T-helper 1 cell treated with Interleukin-12 subunit alpha and Interleukin-12 subunit beta and Interleukin-4 antibody, amounts not matched to agents 30 μg/mL and 1 μg/mL, for 36 hours (primary cell): ENCODE results near the gene ELAC1.
"Not testable (repeated sequence)": the region's sequence is repeated elsewhere in the genome, so short reads cannot be mapped to it uniquely, and the experiment has no call there.

Source experiments
- H3K27ac Mint-ChIP-seq: one replicate; pipeline ENCODE4 v1.8.0; 2021; ENCODE audit warnings: mild to moderate bottlenecking, mixed read lengths
- H3K27me3 Mint-ChIP-seq: one replicate; pipeline ENCODE4 v1.8.0; 2021; ENCODE audit warnings: low read depth, mixed read lengths
- H3K36me3 Mint-ChIP-seq: one replicate; pipeline ENCODE4 v1.8.0; 2021; ENCODE audit warnings: low read depth, mixed read lengths
- H3K4me1 Mint-ChIP-seq: one replicate; pipeline ENCODE4 v1.8.0; 2021; ENCODE audit warnings: low read depth, mixed read lengths
- H3K4me3 Mint-ChIP-seq: one replicate; pipeline ENCODE4 v1.8.0; 2021; ENCODE audit warnings: mild to moderate bottlenecking, moderate library complexity, mixed read lengths
- H3K9me3 Mint-ChIP-seq: one replicate; pipeline ENCODE4 v1.8.0; 2021; ENCODE audit warnings: mixed read lengths

The ELAC1 gene

DNA sequence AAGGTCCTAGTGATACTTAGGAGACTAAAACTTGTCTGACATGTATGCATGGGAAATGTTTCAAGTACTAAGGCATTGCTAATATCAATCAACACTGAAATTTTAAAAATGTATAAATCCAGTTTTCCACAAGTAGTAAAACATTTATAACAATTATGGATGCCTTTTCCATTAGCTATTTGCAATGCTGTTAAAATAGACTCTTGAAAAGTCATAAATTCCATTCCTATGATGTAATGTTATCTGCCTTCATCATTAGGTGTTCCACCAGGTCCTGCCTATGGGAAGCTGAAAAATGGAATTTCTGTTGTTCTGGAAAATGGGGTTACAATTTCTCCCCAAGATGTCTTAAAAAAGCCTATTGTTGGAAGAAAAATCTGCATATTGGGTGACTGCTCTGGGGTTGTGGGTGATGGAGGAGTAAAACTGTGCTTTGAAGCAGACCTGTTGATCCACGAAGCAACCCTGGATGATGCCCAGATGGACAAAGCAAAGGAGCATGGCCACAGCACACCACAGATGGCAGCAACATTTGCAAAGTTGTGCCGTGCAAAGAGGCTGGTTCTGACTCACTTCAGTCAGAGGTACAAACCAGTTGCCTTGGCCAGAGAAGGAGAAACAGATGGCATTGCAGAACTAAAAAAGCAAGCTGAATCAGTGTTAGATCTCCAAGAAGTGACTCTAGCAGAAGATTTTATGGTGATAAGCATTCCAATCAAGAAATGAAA is 18.7 kb downstream of the ELAC1 start:
- no peaks in the 10 kb centered on the region for H3K27me3 Mint-ChIP-seq
- H3K36me3 Mint-ChIP-seq: peaks cover 5% of the 10 kb centered on the region
- no peak overlapping the region for H3K4me3 Mint-ChIP-seq
- no peaks in the 10 kb centered on the region for H3K4me1 Mint-ChIP-seq
- H3K27ac Mint-ChIP-seq: no peak overlapping the region
- H3K9me3 Mint-ChIP-seq: no peaks in the 10 kb centered on the region

DNA sequence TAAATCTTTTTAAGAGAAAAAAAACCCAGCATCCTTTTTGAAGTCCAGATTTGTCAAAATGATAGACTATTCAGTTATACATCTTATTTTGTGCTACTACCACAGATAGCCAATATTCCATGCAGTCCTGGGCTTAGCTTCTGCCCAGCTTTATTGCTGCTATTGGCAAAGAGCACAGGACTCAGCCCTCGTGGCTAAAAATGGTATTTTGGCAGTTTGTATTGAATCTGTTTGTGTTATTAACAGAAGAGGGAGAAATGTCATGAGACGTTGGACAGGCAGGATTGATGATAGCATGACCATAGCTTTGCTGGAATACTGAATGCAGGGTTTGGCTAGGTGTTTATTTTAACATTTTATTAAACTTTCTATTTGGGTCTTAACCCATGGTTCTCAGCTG is 19.4 kb downstream of the ELAC1 start:
- Mint-ChIP-seq H3K36me3 (peaks cover 4% of the 10 kb centered on the region), H3K4me3 (no peak overlapping the region), H3K4me1 (no peaks in the 10 kb centered on the region), H3K27me3 (no peaks in the 10 kb centered on the region), H3K27ac (no peak overlapping the region), H3K9me3 (no peaks in the 10 kb centered on the region)

DNA sequence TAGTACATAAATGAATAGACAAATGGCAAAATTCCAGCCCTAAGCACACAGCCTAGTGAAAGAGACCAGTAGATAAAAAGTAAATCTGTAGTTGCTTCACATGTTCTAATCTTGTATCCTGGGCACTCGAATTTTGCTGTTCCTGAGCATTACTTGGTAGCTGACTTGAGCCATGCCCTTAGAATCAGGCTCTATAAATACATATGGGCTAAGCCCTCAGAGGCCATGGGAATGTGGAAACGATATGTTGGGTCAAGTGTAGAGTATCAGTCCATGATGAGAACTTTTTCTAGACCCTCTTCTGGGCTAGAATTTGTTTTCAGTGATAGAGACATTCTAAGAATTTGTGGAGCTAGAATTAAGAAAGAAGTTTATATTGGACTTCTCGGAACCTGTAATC is 21.9 kb downstream of the ELAC1 start:
- Mint-ChIP-seq H3K27me3 (no peaks in the 10 kb centered on the region), H3K9me3 (no peaks in the 10 kb centered on the region), H3K4me3 (no peak overlapping the region), H3K36me3 (peaks cover 4% of the 10 kb centered on the region), H3K27ac (no peak overlapping the region), H3K4me1 (no peaks in the 10 kb centered on the region)

DNA sequence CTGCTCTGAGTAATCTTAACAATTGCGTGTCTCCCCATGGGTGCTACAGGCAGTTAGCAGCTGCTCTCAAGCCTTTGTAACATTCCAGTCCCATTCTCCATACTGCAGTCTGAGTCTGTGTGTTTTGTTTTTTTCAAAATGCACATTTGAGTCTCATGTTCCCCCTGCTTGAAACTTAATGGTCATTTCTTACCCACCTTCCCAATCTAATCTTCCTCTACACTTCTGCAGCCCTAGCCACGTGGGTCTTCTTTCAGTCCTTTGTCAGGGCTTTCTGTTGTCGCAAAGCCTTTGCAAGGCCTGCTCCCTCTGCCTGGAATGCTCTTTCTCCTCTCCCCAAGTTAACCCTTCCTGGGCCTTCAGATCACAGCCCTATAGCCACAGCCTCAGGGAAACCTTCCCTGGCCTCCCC is 24.5 kb downstream of the ELAC1 start:
- Mint-ChIP-seq H3K36me3 (no peaks in the 10 kb centered on the region), H3K4me1 (no peaks in the 10 kb centered on the region), H3K27me3 (no peaks in the 10 kb centered on the region), H3K9me3 (no peaks in the 10 kb centered on the region), H3K27ac (no peak overlapping the region), H3K4me3 (no peak overlapping the region)

DNA sequence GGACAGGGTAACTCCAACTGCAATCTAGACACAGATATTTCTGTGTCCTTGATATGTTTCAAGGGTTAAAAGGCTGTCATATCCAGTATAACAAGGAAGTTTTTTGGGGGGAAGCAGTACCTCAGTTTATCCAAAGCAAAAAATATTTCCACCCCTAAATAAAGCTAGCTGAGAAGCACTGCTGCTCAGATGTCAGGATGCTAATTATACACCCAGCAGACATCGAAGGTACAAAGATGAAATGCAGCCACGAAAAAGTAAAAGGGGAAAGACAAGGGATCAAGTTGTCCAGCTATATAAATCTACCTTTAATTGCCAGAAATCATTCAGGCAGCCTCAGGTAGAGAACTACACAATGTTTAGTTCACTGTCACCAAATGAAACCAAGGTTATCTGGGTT is 26.2 kb downstream of the ELAC1 start:
- H3K9me3 Mint-ChIP-seq: no peaks in the 10 kb centered on the region
- no peaks in the 10 kb centered on the region for H3K27me3 Mint-ChIP-seq
- H3K4me3 Mint-ChIP-seq: no peak overlapping the region
- no peaks in the 10 kb centered on the region for H3K36me3 Mint-ChIP-seq
- H3K27ac Mint-ChIP-seq: no peak overlapping the region
- H3K4me1 Mint-ChIP-seq: no peaks in the 10 kb centered on the region

DNA sequence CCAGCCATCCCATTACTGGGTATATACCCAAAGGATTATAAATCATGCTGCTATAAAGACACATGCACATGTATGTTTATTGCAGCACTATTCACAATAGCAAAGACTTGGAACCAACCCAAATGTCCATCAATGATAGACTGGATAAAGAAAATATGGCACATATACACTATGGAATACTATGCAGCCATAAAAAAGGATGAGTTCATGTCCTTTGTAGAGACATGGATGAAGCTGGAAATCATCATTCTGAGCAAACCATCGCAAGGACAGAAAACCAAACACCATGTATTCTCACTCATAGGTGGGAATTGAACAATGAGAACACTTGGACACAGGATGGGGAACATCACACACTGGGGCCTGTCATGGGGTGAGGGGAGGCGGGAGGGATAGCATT is 35.3 kb downstream of the ELAC1 start:
- not testable (repeated sequence) for H3K4me3 Mint-ChIP-seq, H3K27ac Mint-ChIP-seq, H3K4me1 Mint-ChIP-seq, H3K27me3 Mint-ChIP-seq, H3K9me3 Mint-ChIP-seq, H3K36me3 Mint-ChIP-seq

DNA sequence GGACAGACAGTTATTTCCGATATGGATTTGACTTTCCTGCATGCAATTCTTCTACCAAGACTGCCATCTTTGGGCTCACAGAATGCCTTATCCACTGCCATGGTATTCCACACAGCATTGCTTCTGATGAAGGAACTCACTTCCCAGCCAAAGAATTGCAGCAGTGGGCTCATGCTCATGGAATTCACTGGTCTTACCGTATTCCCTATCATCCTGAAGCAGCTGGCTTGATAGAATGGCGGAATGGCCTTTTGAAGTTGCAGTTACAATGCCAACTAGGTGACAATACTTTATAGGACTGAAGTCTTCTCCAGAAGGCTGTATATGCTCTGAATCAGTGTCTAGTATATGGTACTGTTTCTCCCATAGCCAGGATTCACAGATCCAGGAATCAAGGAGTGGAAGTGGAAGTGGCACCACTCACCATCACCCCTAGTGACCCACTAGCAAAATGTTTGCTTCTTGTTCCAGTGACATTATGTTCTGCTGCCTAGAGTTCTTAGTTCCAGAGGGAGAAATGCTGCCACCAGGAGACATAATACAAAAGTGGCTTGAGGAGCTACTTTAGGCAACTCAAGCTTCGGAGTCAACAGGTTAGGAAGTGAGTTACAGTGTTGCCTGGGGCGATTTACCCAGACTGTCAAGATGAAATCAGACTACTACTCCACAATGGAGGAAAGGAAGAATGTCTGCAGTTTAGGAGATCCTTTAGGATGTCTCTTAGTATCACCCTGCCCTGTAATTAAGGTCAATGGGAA is 38.4 kb downstream of the ELAC1 start:
- no peaks in the 10 kb centered on the region for H3K4me1 Mint-ChIP-seq
- no peak overlapping the region for H3K27ac Mint-ChIP-seq
- H3K27me3 Mint-ChIP-seq: no peaks in the 10 kb centered on the region
- H3K4me3 Mint-ChIP-seq: no peak overlapping the region
- H3K9me3 Mint-ChIP-seq: peaks cover 5% of the 10 kb centered on the region
- no peaks in the 10 kb centered on the region for H3K36me3 Mint-ChIP-seq

DNA sequence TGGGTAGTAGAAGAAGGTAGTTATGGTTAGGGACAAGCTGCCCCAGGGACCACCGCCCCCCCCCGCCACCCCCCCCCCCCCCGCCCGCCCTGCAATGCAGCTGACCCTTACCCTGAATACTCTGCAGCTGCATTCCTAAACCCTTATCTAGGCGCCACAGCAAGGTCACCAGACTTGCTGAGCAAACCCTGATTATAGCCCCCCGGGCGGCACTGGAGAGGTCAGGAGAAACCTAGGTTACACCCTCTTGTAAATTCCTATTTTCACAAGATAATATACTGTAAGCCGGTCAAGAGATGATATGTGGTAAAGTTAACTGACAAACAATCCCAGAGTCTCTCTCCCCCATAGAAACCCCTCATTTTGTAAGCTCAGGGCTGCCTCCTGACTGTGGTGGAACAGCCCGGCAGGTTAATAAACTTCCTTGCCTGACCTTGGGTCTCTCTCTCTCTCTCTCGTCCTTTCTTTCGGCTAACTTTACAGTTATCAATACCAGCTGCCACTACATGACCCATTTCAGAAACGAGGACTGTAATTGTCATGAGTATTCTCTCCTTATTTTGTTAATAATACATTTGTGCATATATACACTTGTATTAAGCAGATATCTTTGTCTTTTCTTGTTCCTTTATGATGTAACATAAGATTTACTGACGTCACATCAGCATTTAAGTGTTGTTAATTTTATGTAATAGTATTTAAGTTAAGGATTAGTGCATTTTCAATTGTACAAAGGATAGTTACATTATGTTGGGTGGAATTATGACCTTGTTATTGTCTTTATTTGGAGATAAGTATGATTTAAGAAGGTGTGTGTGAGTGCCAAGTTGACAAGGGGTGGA is 39.3 kb downstream of the ELAC1 start:
- H3K27me3 Mint-ChIP-seq: peaks cover 3% of the 10 kb centered on the region
- H3K36me3 Mint-ChIP-seq: no peaks in the 10 kb centered on the region
- peaks cover under 1% of the 10 kb centered on the region for H3K9me3 Mint-ChIP-seq
- H3K4me3 Mint-ChIP-seq: no peak overlapping the region
- no peak overlapping the region for H3K27ac Mint-ChIP-seq
- H3K4me1 Mint-ChIP-seq: no peaks in the 10 kb centered on the region

DNA sequence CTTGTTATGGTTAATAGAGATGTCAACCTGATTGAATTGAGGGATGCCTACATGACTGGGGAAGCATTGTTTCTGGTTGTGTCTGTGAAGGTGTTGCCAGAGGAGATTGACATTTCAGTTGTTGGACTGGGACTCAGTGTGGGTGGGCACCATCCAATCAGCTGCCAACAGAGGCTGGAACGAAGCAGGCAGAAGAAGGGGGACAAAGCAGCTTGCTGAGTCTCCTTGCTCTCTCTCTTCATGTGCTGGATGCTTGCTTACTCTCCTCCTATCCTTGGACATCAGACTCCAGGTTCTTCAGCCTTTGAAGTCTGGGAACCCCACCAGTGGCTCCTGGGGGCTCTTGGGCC is 39.9 kb downstream of the ELAC1 start:
- Mint-ChIP-seq H3K4me3 (no peak overlapping the region), H3K27ac (no peak overlapping the region), H3K9me3 (no peaks in the 10 kb centered on the region), H3K27me3 (peaks cover 3% of the 10 kb centered on the region), H3K36me3 (no peaks in the 10 kb centered on the region), H3K4me1 (no peaks in the 10 kb centered on the region)

DNA sequence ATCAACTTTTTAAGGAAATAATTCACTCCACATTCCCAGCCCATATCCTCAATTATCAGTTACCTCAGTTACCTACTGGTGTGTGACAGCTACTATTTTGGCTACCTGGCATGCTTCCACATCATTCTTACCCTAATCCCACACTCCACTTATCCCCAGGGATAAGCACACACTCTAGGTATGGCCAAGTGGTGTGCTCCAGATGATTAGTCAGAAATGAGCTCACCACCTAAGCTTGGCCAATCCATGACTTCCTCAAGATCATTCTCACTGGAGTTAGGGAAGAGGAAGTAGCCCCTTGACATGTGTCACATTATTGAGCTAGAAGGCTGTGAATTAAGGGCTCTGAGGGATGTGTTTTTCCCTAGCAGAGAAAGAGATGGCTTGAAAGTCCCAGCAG is 41.2 kb downstream of the ELAC1 start:
- Mint-ChIP-seq H3K27ac (no peak overlapping the region), H3K27me3 (peaks cover 3% of the 10 kb centered on the region), H3K4me3 (no peak overlapping the region), H3K36me3 (no peaks in the 10 kb centered on the region), H3K9me3 (no peaks in the 10 kb centered on the region), H3K4me1 (no peaks in the 10 kb centered on the region)

DNA sequence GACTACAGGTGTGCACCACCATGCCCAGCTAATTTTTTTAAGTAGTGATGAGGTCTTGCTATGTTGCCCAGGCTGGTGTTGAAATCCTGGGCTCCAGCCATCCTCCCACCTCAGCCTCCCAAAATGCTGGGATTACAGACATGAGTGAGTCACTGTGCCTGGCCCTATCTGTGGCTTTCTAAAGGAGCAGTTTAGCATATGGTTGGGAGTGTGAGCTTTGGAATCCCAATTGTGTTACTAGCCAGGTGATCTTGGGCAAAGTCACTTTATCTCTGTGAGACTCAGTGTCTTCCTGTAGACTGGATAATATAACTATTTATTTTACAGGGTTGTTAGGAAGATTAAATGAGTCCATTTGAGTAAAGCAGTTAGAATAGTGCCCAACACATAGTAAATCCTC is 42.4 kb downstream of the ELAC1 start:
- no peaks in the 10 kb centered on the region for H3K9me3 Mint-ChIP-seq
- no peak overlapping the region for H3K27ac Mint-ChIP-seq
- H3K36me3 Mint-ChIP-seq: no peaks in the 10 kb centered on the region
- no peaks in the 10 kb centered on the region for H3K4me1 Mint-ChIP-seq
- H3K4me3 Mint-ChIP-seq: no peak overlapping the region
- H3K27me3 Mint-ChIP-seq: peaks cover 3% of the 10 kb centered on the region

DNA sequence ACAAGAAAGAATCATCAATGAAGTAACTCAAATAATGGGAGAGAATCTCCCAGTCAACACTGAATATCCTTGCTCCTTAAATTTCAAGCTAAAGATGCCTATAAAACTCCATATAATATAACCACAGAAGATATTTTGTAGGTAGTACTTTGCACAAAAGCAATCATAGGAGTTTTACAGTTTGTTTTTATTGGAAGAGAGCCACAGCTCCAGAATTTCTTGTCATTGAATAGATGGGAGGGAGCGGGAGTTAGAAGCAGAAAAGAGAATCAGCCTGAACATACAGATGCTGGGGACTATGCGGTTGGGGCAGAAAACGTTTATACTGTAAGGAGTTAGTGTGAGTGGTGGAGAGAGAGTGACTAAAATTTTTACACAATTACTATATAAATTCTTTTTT is 43.9 kb downstream of the ELAC1 start:
- H3K36me3 Mint-ChIP-seq: no peaks in the 10 kb centered on the region
- peaks cover 3% of the 10 kb centered on the region for H3K27me3 Mint-ChIP-seq

DNA sequence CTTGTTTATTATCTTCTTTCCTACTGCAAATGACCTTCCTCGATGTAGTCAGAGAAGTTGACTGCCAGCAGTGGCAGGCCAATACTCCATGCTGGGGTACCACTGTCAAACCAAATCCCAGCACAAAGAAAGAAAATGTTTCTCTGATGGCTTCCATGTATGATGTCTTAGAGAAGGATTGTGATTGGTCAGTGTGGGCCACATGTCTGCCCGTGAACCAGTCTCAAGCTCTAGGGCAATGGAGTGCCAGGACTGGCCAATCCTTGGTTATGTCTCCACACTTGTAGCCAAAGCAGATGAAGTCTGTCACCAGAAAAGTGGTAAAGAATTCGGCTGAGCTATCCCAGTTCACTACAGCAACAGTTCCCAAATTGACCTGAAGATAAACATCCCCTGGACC is 44.6 kb downstream of the ELAC1 start:
- no peaks in the 10 kb centered on the region for H3K4me1 Mint-ChIP-seq
- no peaks in the 10 kb centered on the region for H3K9me3 Mint-ChIP-seq
- H3K27me3 Mint-ChIP-seq: peaks cover 3% of the 10 kb centered on the region
- no peak overlapping the region for H3K4me3 Mint-ChIP-seq
- no peak overlapping the region for H3K27ac Mint-ChIP-seq
- H3K36me3 Mint-ChIP-seq: no peaks in the 10 kb centered on the region

More for the DNA sequence above, 43.9 kb downstream of the ELAC1 start:
- no peaks in the 10 kb centered on the region for H3K4me1 Mint-ChIP-seq
- H3K27ac Mint-ChIP-seq: no peak overlapping the region
- H3K4me3 Mint-ChIP-seq: no peak overlapping the region
- H3K9me3 Mint-ChIP-seq: no peaks in the 10 kb centered on the region

DNA sequence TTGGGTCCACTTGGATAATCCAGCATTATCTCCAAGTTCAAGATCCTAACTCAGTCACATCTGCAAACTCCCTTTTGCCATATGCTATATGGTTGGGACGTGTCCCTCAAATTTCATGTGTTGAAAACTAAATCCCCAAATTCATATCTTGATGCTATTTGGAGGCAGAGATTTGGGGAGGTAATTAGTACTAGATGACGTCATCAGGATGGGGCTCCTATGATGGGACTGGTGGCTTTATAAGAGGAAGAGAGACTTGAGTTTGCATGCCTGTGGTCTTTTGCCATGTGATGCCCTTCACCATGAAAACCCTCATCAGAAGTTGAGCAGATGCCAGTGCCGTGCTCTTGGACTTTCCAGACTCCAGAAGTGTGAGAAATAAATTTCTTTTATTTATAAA is 45.4 kb downstream of the ELAC1 start:
- H3K27ac Mint-ChIP-seq: no peak overlapping the region

More for the DNA sequence above, 45.4 kb downstream of the ELAC1 start:
- H3K4me1 Mint-ChIP-seq: no peaks in the 10 kb centered on the region
- H3K27me3 Mint-ChIP-seq: peaks cover 3% of the 10 kb centered on the region
- H3K36me3 Mint-ChIP-seq: no peaks in the 10 kb centered on the region
- no peak overlapping the region for H3K4me3 Mint-ChIP-seq
- no peaks in the 10 kb centered on the region for H3K9me3 Mint-ChIP-seq
